Kidney (tissue), 14 donors: ENCODE measurements around the gene PLB1. TPM values are rescaled to one million over a fixed set of nuclear protein-coding genes. Genes with fewer than 3 reads are reported as not detected.
A peak's percentile ranks its signal among the peaks of the same experiment; 100 is the strongest.

Source experiments
- DNase-seq, 5 donors: peaks; one replicate each; pipeline ENCODE4 v3.0.0-alpha.2; 2013 to 2020
- FAIRE-seq: peaks from 2 replicates; lab custom pipeline; 2012; peaks lifted over from hg19 to GRCh38; lab: Jason Lieb, UNC
- H3K27ac ChIP-seq, 2 donors: one replicate each; pipeline ENCODE4 v1.7.0; 2013; ENCODE audit warnings: low read depth in 2 of 2, low read length in 2 of 2, inconsistent platforms in 1 of 2
- H3K27me3 ChIP-seq: one replicate; pipeline ENCODE4 v1.7.1; 2013; ENCODE audit warnings: low read length, inconsistent platforms; ENCODE audit not compliant: control insufficient read depth, insufficient read depth
- H3K36me3 ChIP-seq, 3 donors: one replicate each; pipeline versions ENCODE4 v1.7.0 to v1.7.1; 2013; ENCODE audit warnings: low read length in 3 of 3, control low read depth in 1 of 3, inconsistent platforms in 1 of 3; ENCODE audit not compliant: insufficient read depth in 3 of 3, control insufficient read depth in 2 of 3
- H3K4me1 ChIP-seq, 3 donors: one replicate each; pipeline versions ENCODE4 v1.7.0 to v1.7.1; 2013; ENCODE audit warnings: low read length in 3 of 3, inconsistent platforms in 1 of 3, low read depth in 1 of 3; ENCODE audit not compliant: control insufficient read depth in 2 of 3, insufficient read depth in 2 of 3
- H3K4me3 ChIP-seq, 3 donors: one replicate each; pipeline versions ENCODE4 v1.7.0 to v1.8.1; 2013; ENCODE audit warnings: low read length in 3 of 3, control low read depth in 1 of 3, inconsistent platforms in 1 of 3
- H3K9ac ChIP-seq, 3 donors: one replicate each; pipeline versions ENCODE4 v1.7.0 to v1.7.1; 2013; ENCODE audit warnings: low read length in 3 of 3, control low read depth in 1 of 3, inconsistent platforms in 1 of 3
- H3K9me3 ChIP-seq, 3 donors: one replicate each; pipeline versions ENCODE4 v1.7.0 to v1.7.1; 2013; ENCODE audit warnings: low read length in 3 of 3, control low read depth in 1 of 3, inconsistent platforms in 1 of 3; ENCODE audit not compliant: control insufficient read depth in 2 of 3, insufficient read depth in 1 of 3
- CTCF ChIP-seq: IDR thresholded peaks from 3 replicates; pipeline ENCODE4 v1.5.1; 2012; ENCODE audit warnings: mild to moderate bottlenecking, moderate library complexity, borderline replicate concordance; ENCODE audit not compliant: insufficient read depth; ENCODE audit errors: extremely low read depth
- intact Hi-C: fragments of 100-400 bp; cut with DNase I; formaldehyde crosslinking; loops from one replicate; pipeline ENCODE4 v1.11.1; 2022
- polyA plus RNA-seq: library from polyadenylated mRNA; stranded (reverse); fragments of 350-450 nt; fragmentation: Illumina TruSeq; extraction: RNeasy Lipid Tissue Mini Kit (QIAGEN cat#74804); gene quantifications from one replicate; pipeline ENCODE4 v1.2.3, GENCODE V29; 2014; ENCODE audit warnings: low read depth, low replicate concordance; ENCODE audit not compliant: insufficient read depth
- total RNA-seq: library from RNA; stranded (reverse); fragmentation: NEBNext Ultra II Directional; extraction: Animal tissue kit (Norgen Biotek cat#: 25700); gene quantifications from one replicate; pipeline ENCODE4 v1.2.1, GENCODE V29; 2021
- donor health status: control.
- donor health status: control.
- donor health status: control.
- donor health status: control.
- donor health status: control.
- donor health status: DM: yes; HTN: yes; CAD: no.
- donor health status: Normal renal cell carcinoma (clear cell type).

PLB1 gene
- total and polyA plus RNA-seq, 2 donors from 2014 or later = 0.95 to 6.8 TPM

- Histone ChIP-seq H3K9me3 (no peaks in the 10 kb centered on the region), H3K27ac (no peak overlapping the region), H3K36me3 (no peaks in the 10 kb centered on the region), H3K4me3 (no peak overlapping the region), H3K4me1 (peaks cover 0 to 24% (median 23%) of the 10 kb centered on the region in 3 donors), H3K9ac (no peak overlapping the region), H3K27me3 (no peaks in the 10 kb centered on the region)
- DNase-seq = peak in 2 of 5 donors; percentile 43 to 86
- FAIRE-seq = no peak
- TF ChIP-seq CTCF = no peak
- intact Hi-C loops = no loop called here
These were observed 185.3 kb downstream of the PLB1 start for GRCh38 chr2:28681158-28681571.

- Histone ChIP-seq H3K27me3 (no peaks in the 10 kb centered on the region), H3K9me3 (no peaks in the 10 kb centered on the region), H3K9ac (no peak overlapping the region), H3K27ac (no peak overlapping the region), H3K4me1 (peaks cover 0 to 24% (median 23%) of the 10 kb centered on the region in 3 donors), H3K4me3 (no peak overlapping the region), H3K36me3 (no peaks in the 10 kb centered on the region)
- DNase-seq (no peak), FAIRE-seq (no peak)
- intact Hi-C loops = no loop called here
- TF ChIP-seq CTCF = no peak
These were observed 185.7 kb downstream of the PLB1 start for GRCh38 chr2:28681606-28682005.

GRCh38 chr2:28683100-28683706, 187.3 kb downstream of the PLB1 start:
- no peak overlapping the region for H3K4me3 ChIP-seq
- no peaks in the 10 kb centered on the region for H3K27me3 ChIP-seq
- H3K9me3 ChIP-seq = no peaks in the 10 kb centered on the region
- DNase-seq = peak; percentile 80 to 93 (median 88)
- peak overlapping the region in 1 of 3 donors; percentile 44 for H3K9ac ChIP-seq
- FAIRE-seq = no peak
- intact Hi-C loops = no loop called here
- peaks cover 0 to 24% (median 23%) of the 10 kb centered on the region in 3 donors for H3K4me1 ChIP-seq
- no peaks in the 10 kb centered on the region for H3K36me3 ChIP-seq
- H3K27ac ChIP-seq = peak overlapping the region; percentile 38 to 56
- TF ChIP-seq CTCF = no peak
